Breast epithelium (tissue), 4 donors: Measurements from ENCODE around the gene CTNNA1. TPM values are rescaled to one million over a fixed set of nuclear protein-coding genes. Genes with fewer than 3 reads are reported as not detected.

ENCODE experiments used
- DNase-seq, 2 donors: peaks; one replicate each; pipeline ENCODE4 v3.0.0-alpha.2; 2019; ENCODE audit warnings: low spot score in 2 of 2
- H3K27ac ChIP-seq, 2 donors: fragments of 200-600 bp; sonication (generic) in 1 of 2; one replicate each; pipeline ENCODE4 v1.5.1; 2016 to 2019; ENCODE audit warnings: mild to moderate bottlenecking in 1 of 2
- H3K27me3 ChIP-seq, 2 donors: fragments of 200-600 bp; sonication (generic) in 1 of 2; one replicate each; pipeline versions ENCODE4 v1.5.1 to v1.6.0; 2017 to 2019; ENCODE audit warnings: control low read depth in 1 of 2, mild to moderate bottlenecking in 1 of 2
- H3K36me3 ChIP-seq: fragments of 200-600 bp; one replicate; pipeline ENCODE4 v1.5.1; 2019
- H3K4me1 ChIP-seq, 2 donors: fragments of 200-600 bp; sonication (generic); one replicate each; pipeline ENCODE4 v1.5.1; 2016 to 2019; ENCODE audit warnings: control low read depth in 1 of 2
- H3K4me3 ChIP-seq, 3 donors: fragments of 200-600 bp; sonication (generic); 1 replicate in 2 of 3; 2 replicates in 1 of 3; pipeline ENCODE4 v1.5.1; 2016 to 2019; ENCODE audit warnings: mild to moderate bottlenecking in 3 of 3, moderate library complexity in 2 of 3
- H3K9me3 ChIP-seq, 2 donors: fragments of 200-600 bp; sonication (generic) in 1 of 2; one replicate each; pipeline ENCODE4 v1.5.1; 2016 to 2019; ENCODE audit warnings: control low read depth in 1 of 2
- CTCF ChIP-seq, 3 donors: fragments of 450-650 bp; IDR thresholded peaks; one replicate each; pipeline ENCODE4 v1.5.1; 2016 to 2017; ENCODE audit warnings: antibody characterized with exemption in 3 of 3, mild to moderate bottlenecking in 3 of 3, moderate library complexity in 3 of 3
- POLR2A ChIP-seq: fragments of 450-650 bp; IDR thresholded peaks from one replicate; pipeline ENCODE4 v1.6.1; 2016; ENCODE audit warnings: antibody characterized with exemption, mild to moderate bottlenecking, moderate library complexity
- POLR2AphosphoS5 ChIP-seq, 3 donors: sonication (generic); formaldehyde crosslinking; IDR thresholded peaks; one replicate each; pipeline ENCODE4 v1.6.1; 2017; ENCODE audit warnings: antibody characterized with exemption in 3 of 3
- intact Hi-C: fragments of 100-400 bp; cut with DNase I; formaldehyde crosslinking; loops from one replicate; pipeline ENCODE4 v1.15.1; 2023; ENCODE audit warnings: low total_unique reads
- total RNA-seq, 3 donors: library from RNA; depleted of rRNA; stranded (reverse); fragments of >200 nt; gene quantifications; one replicate each; pipeline ENCODE4 v1.1.0, GENCODE V29; 2016

CTNNA1 gene
- total RNA-seq, 3 donors from 2014 or later = 314 to 389 (median 321) TPM

- TF ChIP-seq POLR2AphosphoS5 (IDR thresholded peaks at IDR 0.05) (peak in 1 of 3 donors; percentile 68), CTCF (IDR thresholded peaks at IDR 0.05) (no peak), POLR2A (no peak)
- Histone ChIP-seq H3K27ac (peak overlapping the region; percentile 99 to 100), H3K36me3 (no peaks in the 10 kb centered on the region), H3K4me3 (peak overlapping the region; percentile 72 to 93 (median 90)), H3K9me3 (no peaks in the 10 kb centered on the region), H3K27me3 (no peaks in the 10 kb centered on the region), H3K4me1 (peaks cover 0 to 8% of the 10 kb centered on the region in 2 donors)
- DNase-seq = peak in 1 of 2 donors; percentile 28
- intact Hi-C loops = no loop called here
Observed at GRCh38 chr5:138752341-138752950, 779 bp upstream of the CTNNA1 start.

GRCh38 chr5:138753794-138754698 lies 821 bp downstream of the CTNNA1 start:
- DNase-seq = peak; percentile 92 to 94
- Histone ChIP-seq H3K36me3 (no peaks in the 10 kb centered on the region), H3K9me3 (peaks cover 0 to 6% of the 10 kb centered on the region in 2 donors), H3K4me1 (peaks cover 0 to 8% of the 10 kb centered on the region in 2 donors), H3K27ac (peak overlapping the region; percentile 99 to 100), H3K27me3 (no peaks in the 10 kb centered on the region), H3K4me3 (peak overlapping the region; percentile 72 to 93 (median 90))
- TF ChIP-seq POLR2AphosphoS5 (IDR thresholded peaks at IDR 0.05) = peak; percentile 45 to 81 (median 57)
- no peak for TF ChIP-seq CTCF (IDR thresholded peaks at IDR 0.05)
- intact Hi-C loops = no loop called here

- no peaks in the 10 kb centered on the region for H3K36me3 ChIP-seq
- DNase-seq = no peak
- peaks cover 0 to 6% of the 10 kb centered on the region in 2 donors for H3K9me3 ChIP-seq
- no peaks in the 10 kb centered on the region for H3K27me3 ChIP-seq
- H3K4me1 ChIP-seq = peaks cover 0 to 8% of the 10 kb centered on the region in 2 donors
- peak overlapping the region; percentile 99 to 100 for H3K27ac ChIP-seq
- intact Hi-C loops = no loop called here
- no peak for TF ChIP-seq POLR2AphosphoS5 (IDR thresholded peaks at IDR 0.05)
- TF ChIP-seq CTCF (IDR thresholded peaks at IDR 0.05) = no peak
- TF ChIP-seq POLR2A = no peak
- peak overlapping the region; percentile 72 to 93 (median 90) for H3K4me3 ChIP-seq
Observed at GRCh38 chr5:138754699-138755057, 1.5 kb downstream of the CTNNA1 start.

GRCh38 chr5:138755084-138755748 lies 2.0 kb downstream of the CTNNA1 start:
- no peaks in the 10 kb centered on the region for H3K27me3 ChIP-seq
- peak overlapping the region; percentile 72 to 93 (median 90) for H3K4me3 ChIP-seq
- no peaks in the 10 kb centered on the region for H3K36me3 ChIP-seq
- H3K4me1 ChIP-seq = peaks cover 0 to 8% of the 10 kb centered on the region in 2 donors
- H3K27ac ChIP-seq = peak overlapping the region; percentile 99 to 100
- TF ChIP-seq POLR2A (no peak), POLR2AphosphoS5 (IDR thresholded peaks at IDR 0.05) (no peak), CTCF (IDR thresholded peaks at IDR 0.05) (no peak)
- H3K9me3 ChIP-seq = peaks cover 0 to 6% of the 10 kb centered on the region in 2 donors
- intact Hi-C loops = no loop called here
- no peak for DNase-seq
